CD4-positive, alpha-beta T cell treated with Interleukin-4 for 1 hour (primary cell): ENCODE data around the gene SPRED2.
A peak's percentile ranks its signal among the peaks of the same experiment; 100 is the strongest.

Experiments
- DNase-seq, 2 donors: peaks; one replicate each; pipeline ENCODE4 v3.0.0-alpha.2; 2020 to 2022

The SPRED2 gene

GRCh38 chr2:65438137-65438899 lies 5.9 kb upstream of the SPRED2 start:
- DNase-seq, result no peak

GRCh38 chr2:65437392-65438135 lies 5.2 kb upstream of the SPRED2 start:
- no peak for DNase-seq

GRCh38 chr2:65436824-65437221 lies 4.4 kb upstream of the SPRED2 start:
- no peak for DNase-seq

GRCh38 chr2:65436169-65436823 lies 3.9 kb upstream of the SPRED2 start:
- DNase-seq, result peak; percentile 48 to 67

GRCh38 chr2:65435625-65436168 lies 3.3 kb upstream of the SPRED2 start:
- DNase-seq, result peak; percentile 36 to 38

GRCh38 chr2:65434592-65435241 lies 2.3 kb upstream of the SPRED2 start:
- no peak for DNase-seq

- DNase-seq, result peak; percentile 28 to 51
Measured at GRCh38 chr2:65431421-65432226, 775 bp downstream of the SPRED2 start.

- peak; percentile 64 to 70 for DNase-seq
Measured at GRCh38 chr2:65430603-65431420, 1.6 kb downstream of the SPRED2 start.

GRCh38 chr2:65429786-65430602 lies 2.4 kb downstream of the SPRED2 start:
- DNase-seq, result no peak

- DNase-seq, result no peak
Measured at GRCh38 chr2:65427532-65427931, 4.9 kb downstream of the SPRED2 start.

GRCh38 chr2:65425276-65425675 lies 7.1 kb downstream of the SPRED2 start:
- no peak for DNase-seq

- DNase-seq, result no peak
Measured at GRCh38 chr2:65424391-65424790, 8.0 kb downstream of the SPRED2 start.

GRCh38 chr2:65421432-65421748 lies 11.0 kb downstream of the SPRED2 start:
- no peak for DNase-seq

- peak; percentile 10 to 60 for DNase-seq
Measured at GRCh38 chr2:65420712-65421431, 11.5 kb downstream of the SPRED2 start.

- no peak for DNase-seq
Measured at GRCh38 chr2:65417509-65418085, 14.8 kb downstream of the SPRED2 start.

- no peak for DNase-seq
Measured at GRCh38 chr2:65416945-65417344, 15.5 kb downstream of the SPRED2 start.

- DNase-seq, result no peak
Measured at GRCh38 chr2:65416321-65416720, 16.1 kb downstream of the SPRED2 start.

GRCh38 chr2:65415091-65415490 lies 17.3 kb downstream of the SPRED2 start:
- DNase-seq, result no peak

GRCh38 chr2:65413610-65414009 lies 18.8 kb downstream of the SPRED2 start:
- no peak for DNase-seq
